ENCODE measurements around the gene RAC2. TPM values are rescaled to one million over a fixed set of nuclear protein-coding genes. Genes with fewer than 3 reads are reported as not detected.

Gene RAC2
- total and polyA plus RNA-seq, 2 of the 8 experiments (the other 6 are each of a cell fraction or from before 2014, with no cell fraction given), result 2.3 to 4.3 TPM

DNA sequence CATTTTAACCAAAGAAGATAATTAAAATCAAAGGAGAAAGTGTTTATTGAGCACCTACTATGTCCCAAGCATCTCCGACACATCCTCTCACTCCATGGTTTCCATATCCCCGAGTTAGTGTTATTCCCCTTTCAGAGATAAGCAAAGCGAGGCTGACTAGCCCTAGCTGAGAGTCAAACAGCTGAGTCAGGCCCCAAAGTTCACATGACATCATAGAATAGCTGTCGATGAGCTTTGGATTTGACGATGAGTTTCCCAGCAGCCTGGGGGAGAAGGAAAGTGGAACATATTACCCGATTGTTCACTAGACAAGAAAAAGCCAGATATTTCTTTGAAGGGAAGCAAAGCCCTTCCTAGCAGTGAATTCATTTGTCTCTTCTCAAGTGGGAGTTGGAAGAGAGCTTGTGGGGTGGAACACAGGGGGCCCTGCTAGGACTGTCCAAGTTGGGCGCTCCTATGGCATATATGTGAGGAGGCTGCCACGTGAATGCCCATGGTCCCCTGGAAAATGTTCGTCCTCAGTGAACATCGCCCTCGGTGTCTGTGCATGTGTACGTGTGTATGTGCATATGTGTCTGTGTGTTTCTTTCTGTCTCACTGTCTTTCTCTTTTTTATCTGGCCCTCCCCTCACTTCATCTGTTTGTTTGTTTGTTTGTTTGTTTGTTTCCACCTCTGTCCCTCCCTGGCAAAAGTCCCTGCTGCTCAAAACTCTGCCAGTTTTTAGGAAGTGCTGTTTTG is 37.7 kb upstream of the RAC2 start (continued):
- no peak for TF ChIP-seq HDAC6 (IDR thresholded peaks at IDR 0.05; ENCODE audit: low read depth, low read length)
- TF ChIP-seq TAF1 (IDR thresholded peaks at IDR 0.05; ENCODE audit: low read depth, low read length), result no peak
- TF ChIP-seq, protein P1, sequence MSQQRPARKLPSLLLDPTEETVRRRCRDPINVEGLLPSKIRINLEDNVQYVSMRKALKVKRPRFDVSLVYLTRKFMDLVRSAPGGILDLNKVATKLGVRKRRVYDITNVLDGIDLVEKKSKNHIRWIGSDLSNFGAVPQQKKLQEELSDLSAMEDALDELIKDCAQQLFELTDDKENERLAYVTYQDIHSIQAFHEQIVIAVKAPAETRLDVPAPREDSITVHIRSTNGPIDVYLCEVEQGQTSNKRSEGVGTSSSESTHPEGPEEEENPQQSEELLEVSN (IDR thresholded peaks at IDR 0.05), result no peak
- no peak for TF ChIP-seq SUZ12 (IDR thresholded peaks at IDR 0.05; ENCODE audit: low read length)
- TF ChIP-seq POLR2A (IDR thresholded peaks at IDR 0.05; ENCODE audit: control extremely low read depth in 1 of 2, low read depth in 2 of 2, low read length in 2 of 2), result no peak
- TF ChIP-seq, protein P2, sequence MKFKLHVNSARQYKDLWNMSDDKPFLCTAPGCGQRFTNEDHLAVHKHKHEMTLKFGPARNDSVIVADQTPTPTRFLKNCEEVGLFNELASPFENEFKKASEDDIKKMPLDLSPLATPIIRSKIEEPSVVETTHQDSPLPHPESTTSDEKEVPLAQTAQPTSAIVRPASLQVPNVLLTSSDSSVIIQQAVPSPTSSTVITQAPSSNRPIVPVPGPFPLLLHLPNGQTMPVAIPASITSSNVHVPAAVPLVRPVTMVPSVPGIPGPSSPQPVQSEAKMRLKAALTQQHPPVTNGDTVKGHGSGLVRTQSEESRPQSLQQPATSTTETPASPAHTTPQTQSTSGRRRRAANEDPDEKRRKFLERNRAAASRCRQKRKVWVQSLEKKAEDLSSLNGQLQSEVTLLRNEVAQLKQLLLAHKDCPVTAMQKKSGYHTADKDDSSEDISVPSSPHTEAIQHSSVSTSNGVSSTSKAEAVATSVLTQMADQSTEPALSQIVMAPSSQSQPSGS (IDR thresholded peaks at IDR 0.05; ENCODE audit: low read length), result no peak
- no peak for TF ChIP-seq SAP30 (IDR thresholded peaks at IDR 0.05; ENCODE audit: insufficient read depth, insufficient replicate concordance, low read length)
